Kidney (tissue), 14 donors: ENCODE data around the gene GP1BB. TPM values are rescaled to one million over a fixed set of nuclear protein-coding genes. Genes with fewer than 3 reads are reported as not detected.

Source experiments
- DNase-seq, 5 donors: peaks; one replicate each; pipeline ENCODE4 v3.0.0-alpha.2; 2013 to 2020
- FAIRE-seq: peaks from 2 replicates; lab custom pipeline; 2012; peaks lifted over from hg19 to GRCh38; lab: Jason Lieb, UNC
- H3K27ac ChIP-seq, 2 donors: one replicate each; pipeline ENCODE4 v1.7.0; 2013; ENCODE audit warnings: low read depth in 2 of 2, low read length in 2 of 2, inconsistent platforms in 1 of 2
- H3K27me3 ChIP-seq: one replicate; pipeline ENCODE4 v1.7.1; 2013; ENCODE audit warnings: low read length, inconsistent platforms; ENCODE audit not compliant: control insufficient read depth, insufficient read depth
- H3K36me3 ChIP-seq, 3 donors: one replicate each; pipeline versions ENCODE4 v1.7.0 to v1.7.1; 2013; ENCODE audit warnings: low read length in 3 of 3, control low read depth in 1 of 3, inconsistent platforms in 1 of 3; ENCODE audit not compliant: insufficient read depth in 3 of 3, control insufficient read depth in 2 of 3
- H3K4me1 ChIP-seq, 3 donors: one replicate each; pipeline versions ENCODE4 v1.7.0 to v1.7.1; 2013; ENCODE audit warnings: low read length in 3 of 3, inconsistent platforms in 1 of 3, low read depth in 1 of 3; ENCODE audit not compliant: control insufficient read depth in 2 of 3, insufficient read depth in 2 of 3
- H3K4me3 ChIP-seq, 3 donors: one replicate each; pipeline versions ENCODE4 v1.7.0 to v1.8.1; 2013; ENCODE audit warnings: low read length in 3 of 3, control low read depth in 1 of 3, inconsistent platforms in 1 of 3
- H3K9ac ChIP-seq, 3 donors: one replicate each; pipeline versions ENCODE4 v1.7.0 to v1.7.1; 2013; ENCODE audit warnings: low read length in 3 of 3, control low read depth in 1 of 3, inconsistent platforms in 1 of 3
- H3K9me3 ChIP-seq, 3 donors: one replicate each; pipeline versions ENCODE4 v1.7.0 to v1.7.1; 2013; ENCODE audit warnings: low read length in 3 of 3, control low read depth in 1 of 3, inconsistent platforms in 1 of 3; ENCODE audit not compliant: control insufficient read depth in 2 of 3, insufficient read depth in 1 of 3
- CTCF ChIP-seq: IDR thresholded peaks from 3 replicates; pipeline ENCODE4 v1.5.1; 2012; ENCODE audit warnings: mild to moderate bottlenecking, moderate library complexity, borderline replicate concordance; ENCODE audit not compliant: insufficient read depth; ENCODE audit errors: extremely low read depth
- intact Hi-C: fragments of 100-400 bp; cut with DNase I; formaldehyde crosslinking; loops from one replicate; pipeline ENCODE4 v1.11.1; 2022
- polyA plus RNA-seq: library from polyadenylated mRNA; stranded (reverse); fragments of 350-450 nt; fragmentation: Illumina TruSeq; extraction: RNeasy Lipid Tissue Mini Kit (QIAGEN cat#74804); gene quantifications from one replicate; pipeline ENCODE4 v1.2.3, GENCODE V29; 2014; ENCODE audit warnings: low read depth, low replicate concordance; ENCODE audit not compliant: insufficient read depth
- total RNA-seq: library from RNA; stranded (reverse); fragmentation: NEBNext Ultra II Directional; extraction: Animal tissue kit (Norgen Biotek cat#: 25700); gene quantifications from one replicate; pipeline ENCODE4 v1.2.1, GENCODE V29; 2021
- donor health status: control.
- donor health status: control.
- donor health status: control.
- donor health status: control.
- donor health status: control.
- donor health status: DM: yes; HTN: yes; CAD: no.
- donor health status: Normal renal cell carcinoma (clear cell type).

The GP1BB gene
- total and polyA plus RNA-seq, 2 donors from 2014 or later: 1.9 to 4.1 TPM

GRCh38 chr22:19730655-19731360, 7.5 kb downstream of the GP1BB start:
- Histone ChIP-seq H3K9me3 (no peaks in the 10 kb centered on the region), H3K9ac (no peak overlapping the region), H3K27ac (no peak overlapping the region), H3K4me1 (peaks cover 0 to 4% (median 0%) of the 10 kb centered on the region in 3 donors), H3K36me3 (no peaks in the 10 kb centered on the region), H3K27me3 (no peaks in the 10 kb centered on the region), H3K4me3 (no peak overlapping the region)
- intact Hi-C loops: loop anchor here (5.0 kb wide), 1 partner anchor 181 kb away; no protein-coding TSS in a partner anchor
- peak; percentile 96 for TF ChIP-seq CTCF
- no peak for FAIRE-seq
- peak; percentile 89 to 94 (median 91) for DNase-seq

GRCh38 chr22:19731361-19732135, 8.2 kb downstream of the GP1BB start:
- Histone ChIP-seq H3K4me1 (peaks cover 0 to 4% (median 0%) of the 10 kb centered on the region in 3 donors), H3K4me3 (no peak overlapping the region), H3K27ac (no peak overlapping the region), H3K9me3 (no peaks in the 10 kb centered on the region), H3K36me3 (no peaks in the 10 kb centered on the region), H3K27me3 (no peaks in the 10 kb centered on the region), H3K9ac (no peak overlapping the region)
- FAIRE-seq (no peak), DNase-seq (peak in 1 of 5 donors; percentile 69)
- intact Hi-C loops: loop anchor here (5.0 kb wide), 1 partner anchor 181 kb away; no protein-coding TSS in a partner anchor
- no peak for TF ChIP-seq CTCF

GRCh38 chr22:19732403-19733113, 9.2 kb downstream of the GP1BB start:
- Histone ChIP-seq H3K4me1 (peaks cover 0 to 4% (median 0%) of the 10 kb centered on the region in 3 donors), H3K9me3 (no peaks in the 10 kb centered on the region), H3K4me3 (no peak overlapping the region), H3K27ac (no peak overlapping the region), H3K36me3 (no peaks in the 10 kb centered on the region), H3K9ac (no peak overlapping the region), H3K27me3 (no peaks in the 10 kb centered on the region)
- TF ChIP-seq CTCF: no peak
- DNase-seq (no peak), FAIRE-seq (no peak)
- intact Hi-C loops: loop anchor here (5.0 kb wide), 1 partner anchor 180 kb away; no protein-coding TSS in a partner anchor
